SK-N-SH (cell line): Measurements from ENCODE around the gene NRTN. TPM values are rescaled to one million over a fixed set of nuclear protein-coding genes. Genes with fewer than 3 reads are reported as not detected.

Source experiments
- CTCF ChIA-PET: fragments of 300-600, 350-600 bp; formaldehyde crosslinking; extraction: SDS; loops from one replicate; lab custom pipeline; 2021; lab: Yijun Ruan, JAX
- POLR2A ChIA-PET: fragments of 350-600 bp; sonication (Branson Sonifier 250); formaldehyde crosslinking; extraction: SDS; loops from one replicate; lab custom pipeline; 2020; ENCODE audit warnings: antibody characterized with exemption, inconsistent platforms; lab: Yijun Ruan, JAX
- DNase-seq: peaks from one replicate; pipeline ENCODE4 v3.0.0; 2012
- H2AFZ ChIP-seq: fragments of 200-600 bp; sonication (generic); 2 replicates; pipeline ENCODE4 v1.8.1; 2016; ENCODE audit warnings: antibody characterized with exemption, mild to moderate bottlenecking, low read depth
- H3F3A ChIP-seq: fragments of 200-600 bp; sonication (generic); replicated peaks from 2 replicates; pipeline ENCODE3; 2016; ENCODE audit warnings: antibody characterized with exemption, mild to moderate bottlenecking; ENCODE audit not compliant: insufficient read depth
- H3K27ac ChIP-seq, 2 experiments: fragments of 200-500 bp in 1 of 2; fragments of 200-600 bp in 1 of 2; sonication (Bioruptor generic) in 1 of 2; sonication (generic), shearing (Covaris generic) in 1 of 2; 2 replicates each; pipeline versions ENCODE4 v1.5.1 to v1.6.1; 2014 to 2016; ENCODE audit warnings: low read depth in 2 of 2, inconsistent platforms in 1 of 2, low read length in 1 of 2, mild to moderate bottlenecking in 1 of 2, mixed read lengths in 1 of 2
- H3K27me3 ChIP-seq: fragments of 200-600 bp; sonication (generic), shearing (Covaris generic); 2 replicates; pipeline ENCODE4 v1.6.1; 2016; ENCODE audit warnings: mixed run types; ENCODE audit not compliant: insufficient read depth
- H3K36me3 ChIP-seq, 2 experiments: fragments of 200-500 bp in 1 of 2; fragments of 200-600 bp in 1 of 2; sonication (Bioruptor generic) in 1 of 2; sonication (generic) in 1 of 2; replicated peaks in 1 of 2; 2 replicates each; pipeline versions ENCODE3 to v1.5.1; 2014 to 2016; ENCODE audit warnings: low read length in 1 of 2, mild to moderate bottlenecking in 1 of 2; ENCODE audit not compliant: insufficient read depth in 2 of 2, control insufficient read depth in 1 of 2
- H3K4me1 ChIP-seq, 2 experiments: fragments of 200-500 bp in 1 of 2; fragments of 200-600 bp in 1 of 2; sonication (Bioruptor generic) in 1 of 2; sonication (generic), shearing (Covaris generic) in 1 of 2; 2 replicates each; pipeline versions ENCODE4 v1.5.1 to v1.6.1; 2014 to 2016; ENCODE audit warnings: low read depth in 1 of 2, low read length in 1 of 2, mixed run types in 1 of 2; ENCODE audit not compliant: insufficient read depth in 2 of 2, control insufficient read depth in 1 of 2
- H3K4me2 ChIP-seq: fragments of 200-600 bp; sonication (generic), shearing (Covaris generic); 2 replicates; pipeline ENCODE4 v1.6.1; 2017; ENCODE audit warnings: mixed run types
- H3K4me3 ChIP-seq, 2 experiments: fragments of 200-500 bp in 1 of 2; fragments of 200-600 bp in 1 of 2; sonication (Bioruptor generic) in 1 of 2; sonication (generic), shearing (Covaris generic) in 1 of 2; 2 replicates each; pipeline versions ENCODE4 v1.5.1 to v1.8.1; 2014 to 2016; ENCODE audit warnings: low read depth in 2 of 2, inconsistent platforms in 1 of 2, low read length in 1 of 2, mild to moderate bottlenecking in 1 of 2, mixed read lengths in 1 of 2, moderate library complexity in 1 of 2
- H3K79me2 ChIP-seq: fragments of 200-600 bp; sonication (generic); 2 replicates; pipeline ENCODE4 v1.8.1; 2017; ENCODE audit warnings: mild to moderate bottlenecking; ENCODE audit not compliant: insufficient read depth
- H3K9ac ChIP-seq: fragments of 200-600 bp; sonication (generic); 2 replicates; pipeline ENCODE4 v1.6.1; 2017; ENCODE audit warnings: mixed run types
- H3K9me2 ChIP-seq: fragments of 200-600 bp; sonication (generic); 2 replicates; pipeline ENCODE4 v1.6.1; 2017; ENCODE audit warnings: mixed run types
- H3K9me3 ChIP-seq: fragments of 200-600 bp; sonication (generic); 2 replicates; pipeline ENCODE4 v1.6.1; 2017; ENCODE audit warnings: mixed run types, mild to moderate bottlenecking, moderate library complexity
- H4K20me1 ChIP-seq: fragments of 200-600 bp; sonication (generic); 2 replicates; pipeline ENCODE4 v1.6.1; 2017; ENCODE audit warnings: mild to moderate bottlenecking, mixed run types; ENCODE audit not compliant: insufficient read depth
- CHD2 ChIP-seq: fragments of 150-350 bp; IDR thresholded peaks from 2 replicates; pipeline ENCODE4 v1.6.1; 2018; ENCODE audit warnings: low read length; ENCODE audit not compliant: partially characterized antibody
- CTCF ChIP-seq: fragments of 200-600 bp; sonication (generic); IDR thresholded peaks from 2 replicates; pipeline ENCODE4 v1.6.1; 2017; ENCODE audit warnings: antibody characterized with exemption, mild to moderate bottlenecking, moderate library complexity
- FOSL2 ChIP-seq: IDR thresholded peaks from 2 replicates; pipeline ENCODE4 v1.4.0; 2012; ENCODE audit warnings: low read depth, mild to moderate bottlenecking, moderate library complexity, borderline replicate concordance
- GABPA ChIP-seq: IDR thresholded peaks from 2 replicates; pipeline ENCODE4 v1.4.0; 2012; ENCODE audit warnings: low read depth, mild to moderate bottlenecking
- GATA2 ChIP-seq: sonication (generic); formaldehyde crosslinking; IDR thresholded peaks from 2 replicates; pipeline ENCODE4 v1.5.0; 2020; ENCODE audit warnings: mild to moderate bottlenecking, missing genetic modification reagents
- MXI1 ChIP-seq: IDR thresholded peaks from 2 replicates; pipeline ENCODE4 v1.6.1; 2012; ENCODE audit warnings: mild to moderate bottlenecking, low read depth, low read length, improper control_type of control experiment
- NFIC ChIP-seq: IDR thresholded peaks from 2 replicates; pipeline ENCODE4 v1.4.0; 2012; ENCODE audit warnings: borderline replicate concordance
- PBX3 ChIP-seq: IDR thresholded peaks from 2 replicates; pipeline ENCODE4; 2012
- POLR2AphosphoS5 ChIP-seq: IDR thresholded peaks from 2 replicates; pipeline ENCODE4 v1.6.1; 2012; ENCODE audit warnings: low read depth, low read length
- RCOR1 ChIP-seq: fragments of 150-350 bp; IDR thresholded peaks from 2 replicates; pipeline ENCODE4 v1.6.1; 2017; ENCODE audit warnings: antibody characterized with exemption, low read length
- REST ChIP-seq: IDR thresholded peaks from 2 replicates; pipeline ENCODE4 v1.6.1; 2012; ENCODE audit warnings: mild to moderate bottlenecking, low read depth, low read length, moderate library complexity
- RXRA ChIP-seq: IDR thresholded peaks from 2 replicates; pipeline ENCODE4 v1.4.0; 2012; ENCODE audit warnings: low read depth, mild to moderate bottlenecking, borderline replicate concordance
- SIN3A ChIP-seq: IDR thresholded peaks from 2 replicates; pipeline ENCODE4 v1.6.1; 2012; ENCODE audit warnings: low read depth, mild to moderate bottlenecking, low read length, moderate library complexity, borderline replicate concordance
- SMC3 ChIP-seq: IDR thresholded peaks from 2 replicates; pipeline ENCODE4 v1.6.1; 2012; ENCODE audit warnings: low read depth, low read length, improper control_type of control experiment
- TAF1 ChIP-seq: IDR thresholded peaks from 2 replicates; pipeline ENCODE4 v1.6.1; 2012; ENCODE audit warnings: low read depth, mild to moderate bottlenecking, low read length, moderate library complexity, borderline replicate concordance
- TCF12 ChIP-seq: IDR thresholded peaks from 2 replicates; pipeline ENCODE4 v1.4.0; 2012
- YY1 ChIP-seq: IDR thresholded peaks from 2 replicates; pipeline ENCODE4 v1.4.0; 2012; ENCODE audit warnings: low read depth, mild to moderate bottlenecking
- ZBTB33 ChIP-seq: IDR thresholded peaks from 2 replicates; pipeline ENCODE4 v1.4.0; 2012; ENCODE audit warnings: low read depth, borderline replicate concordance
- WGBS: methylation state at CpG from one replicate; pipeline ENCODE4 v1.1.6; 2017; ENCODE audit warnings: low lambda C conversion rate; 5-methylcytosine and 5-hydroxymethylcytosine counted together
- polyA plus RNA-seq, 3 experiments: library from polyadenylated mRNA; depleted of rRNA; stranded (reverse); fragments of >200 nt; gene quantifications; 2 replicates each; pipeline ENCODE4 v1.2.3, GENCODE V29; 2012

The NRTN gene
- polyA plus RNA-seq, 1 of the 3 experiments (the other 2 are of a cell fraction) = 0.99 TPM

- Histone ChIP-seq H3K79me2 (no peaks in the 10 kb centered on the region), H3K27ac (no peak overlapping the region; a peak in 1 of 4 replicates), H3K9me3 (no peaks in the 10 kb centered on the region), H3F3A (no peaks in the 10 kb centered on the region), H2AFZ (no peak overlapping the region), H3K27me3 (peaks cover 6% of the 10 kb centered on the region; the same call in 1 of the 2 replicates), H3K4me3 (no peak overlapping the region), H3K9me2 (no peaks in the 10 kb centered on the region), H4K20me1 (no peaks in the 10 kb centered on the region), H3K36me3 (no peaks in the 10 kb centered on the region), H3K4me2 (no peak overlapping the region), H3K9ac (no peak overlapping the region), H3K4me1 (peaks cover 3 to 35% of the 10 kb centered on the region in 2 experiments; a peak in 1 of 4 replicates)
- ChIA-PET CTCF (interaction anchor here (1.4 to 4.2 kb wide), 3 partner anchors 23 to 222 kb away, joined by 3 to 51 read pairs (median 22); partner anchors contain the start of gene NDUFA11), POLR2A (interaction anchor here (1.6 kb wide), 1 partner anchor 82 kb away, joined by 4 read pairs; no protein-coding TSS in a partner anchor)
- WGBS = 79% methylated on average over 10 of the region's 17 CpGs
- no peak for TF ChIP-seq ZBTB33
- TF ChIP-seq GABPA = no peak
- no peak for TF ChIP-seq YY1
- no peak for TF ChIP-seq GATA2
- no peak for TF ChIP-seq SMC3
- no peak for TF ChIP-seq PBX3
- TF ChIP-seq RCOR1 = no peak
- TF ChIP-seq POLR2AphosphoS5 = no peak
- no peak for TF ChIP-seq REST
- TF ChIP-seq MXI1 = no peak
- TF ChIP-seq FOSL2 = no peak
- no peak for TF ChIP-seq SIN3A
- no peak for TF ChIP-seq CTCF
- TF ChIP-seq TCF12 = no peak
- no peak for TF ChIP-seq NFIC
- TF ChIP-seq TAF1 = no peak
- TF ChIP-seq RXRA = no peak
- TF ChIP-seq CHD2 = no peak
- DNase-seq = no peak
Measured at GRCh38 chr19:5800361-5801270, 4.3 kb upstream of the NRTN start.
